GM19238 (cell line): ENCODE results near the gene PPP3CA.

ENCODE experiments used
- DNase-seq: peaks from one replicate; pipeline ENCODE4 v3.0.0; 2011; ENCODE audit warnings: low spot score; ENCODE audit not compliant: insufficient read length

The PPP3CA gene

GRCh38 chr4:101331017-101331416, 16.3 kb downstream of the PPP3CA start:
- no peak for DNase-seq

- no peak for DNase-seq
Measured at GRCh38 chr4:101329592-101329991, 17.7 kb downstream of the PPP3CA start.

GRCh38 chr4:101328063-101328602, 19.2 kb downstream of the PPP3CA start:
- DNase-seq = no peak

- DNase-seq = no peak
Measured at GRCh38 chr4:101326576-101326975, 20.8 kb downstream of the PPP3CA start.

- DNase-seq = no peak
Measured at GRCh38 chr4:101322743-101323142, 24.6 kb downstream of the PPP3CA start.

GRCh38 chr4:101321481-101322042, 25.8 kb downstream of the PPP3CA start:
- DNase-seq = no peak

GRCh38 chr4:101315786-101316185, 31.5 kb downstream of the PPP3CA start:
- DNase-seq = no peak

- DNase-seq = no peak
Measured at GRCh38 chr4:101315041-101315440, 32.3 kb downstream of the PPP3CA start.

- no peak for DNase-seq
Measured at GRCh38 chr4:101309925-101310324, 37.4 kb downstream of the PPP3CA start.

- DNase-seq = no peak
Measured at GRCh38 chr4:101307899-101308298, 39.4 kb downstream of the PPP3CA start.

GRCh38 chr4:101306764-101307615, 40.3 kb downstream of the PPP3CA start:
- no peak for DNase-seq

GRCh38 chr4:101306225-101306624, 41.1 kb downstream of the PPP3CA start:
- no peak for DNase-seq

GRCh38 chr4:101304916-101305315, 42.4 kb downstream of the PPP3CA start:
- DNase-seq = no peak

- no peak for DNase-seq
Measured at GRCh38 chr4:101299899-101300540, 47.3 kb downstream of the PPP3CA start.

GRCh38 chr4:101299021-101299420, 48.3 kb downstream of the PPP3CA start:
- no peak for DNase-seq

- DNase-seq = no peak
Measured at GRCh38 chr4:101295691-101296090, 51.6 kb downstream of the PPP3CA start.

GRCh38 chr4:101294597-101294996, 52.7 kb downstream of the PPP3CA start:
- no peak for DNase-seq

- no peak for DNase-seq
Measured at GRCh38 chr4:101292901-101293300, 54.4 kb downstream of the PPP3CA start.

GRCh38 chr4:101292214-101292613, 55.1 kb downstream of the PPP3CA start:
- no peak for DNase-seq

- DNase-seq = no peak
Measured at GRCh38 chr4:101291198-101291597, 56.1 kb downstream of the PPP3CA start.

GRCh38 chr4:101290654-101291053, 56.7 kb downstream of the PPP3CA start:
- no peak for DNase-seq

- DNase-seq = no peak
Measured at GRCh38 chr4:101289306-101289705, 58.0 kb downstream of the PPP3CA start.
